Kidney glomerular epithelial cell (primary cell): ENCODE results near the gene LPGAT1.
"Not testable (repeated sequence)": the region's sequence is repeated elsewhere in the genome, so short reads cannot be mapped to it uniquely, and the experiment has no call there.

ENCODE experiments used
- DNase-seq: peaks from one replicate; lab custom pipeline; 2025; lab: John Stamatoyannopoulos, UW

Gene LPGAT1

DNA sequence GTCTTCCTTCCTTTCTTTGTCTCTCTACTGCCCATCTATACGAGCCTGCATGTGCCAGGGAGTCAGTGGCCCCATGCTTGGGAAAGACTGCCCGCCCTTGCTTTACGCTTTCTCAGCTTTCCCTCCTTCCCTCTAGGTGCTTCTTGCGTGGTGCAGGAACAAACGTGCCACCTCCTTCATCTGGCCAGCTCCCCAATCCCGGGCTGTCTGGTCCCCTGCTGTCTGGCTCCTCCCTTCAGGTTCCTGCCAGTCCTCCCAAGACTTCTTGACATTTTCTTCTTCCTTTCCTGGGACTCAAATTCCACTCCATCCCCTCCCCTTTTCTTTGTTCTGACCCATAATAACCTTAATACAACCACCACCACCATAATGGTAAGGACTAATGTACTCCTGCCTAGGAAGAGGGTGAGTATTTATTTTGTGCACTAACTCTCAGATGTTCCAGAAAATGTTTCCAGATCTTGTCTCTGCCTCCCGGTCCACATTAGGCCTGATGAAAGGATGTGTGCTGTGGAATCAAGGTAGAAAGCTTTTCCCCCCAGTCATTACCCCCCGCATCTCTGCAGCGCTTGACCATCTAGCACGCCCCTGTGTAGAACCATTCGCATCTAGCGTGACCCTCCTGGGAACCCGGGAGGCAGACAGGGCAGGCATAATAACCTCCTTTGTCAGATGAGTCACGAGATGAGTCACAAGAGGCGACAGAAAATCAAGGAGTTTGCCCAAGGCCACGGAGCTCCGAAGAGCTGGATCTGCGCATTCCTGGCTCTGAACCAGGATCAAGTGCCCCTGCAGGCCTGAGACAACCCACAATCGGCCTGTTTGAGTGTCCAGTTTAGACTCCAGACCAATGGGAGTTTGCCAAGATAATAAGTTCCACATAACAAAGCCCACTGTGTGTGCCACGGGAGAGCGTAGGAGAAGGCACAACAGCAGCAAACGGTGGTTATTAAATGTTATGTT is 95.1 kb downstream of the LPGAT1 start:
- peak; percentile 39 for DNase-seq

DNA sequence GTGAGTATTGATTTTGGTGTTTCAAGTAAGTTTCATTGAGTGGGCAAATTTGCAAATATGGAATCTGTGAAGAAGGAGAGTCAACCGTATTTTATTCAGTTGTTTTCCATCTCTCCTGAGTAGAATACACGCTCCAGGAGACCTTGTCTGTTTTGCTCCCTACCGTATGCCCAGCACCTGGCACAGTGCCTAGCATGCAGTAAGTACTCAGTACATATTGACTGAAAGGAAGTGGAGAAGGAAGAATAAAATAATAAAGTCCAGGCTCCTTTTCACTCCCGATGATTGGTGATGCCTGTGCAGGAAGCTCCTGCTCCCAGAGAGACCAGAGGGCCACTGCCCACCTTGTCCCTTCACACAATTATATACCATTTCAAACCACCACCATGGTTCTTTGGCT is 95.8 kb downstream of the LPGAT1 start:
- no peak for DNase-seq

DNA sequence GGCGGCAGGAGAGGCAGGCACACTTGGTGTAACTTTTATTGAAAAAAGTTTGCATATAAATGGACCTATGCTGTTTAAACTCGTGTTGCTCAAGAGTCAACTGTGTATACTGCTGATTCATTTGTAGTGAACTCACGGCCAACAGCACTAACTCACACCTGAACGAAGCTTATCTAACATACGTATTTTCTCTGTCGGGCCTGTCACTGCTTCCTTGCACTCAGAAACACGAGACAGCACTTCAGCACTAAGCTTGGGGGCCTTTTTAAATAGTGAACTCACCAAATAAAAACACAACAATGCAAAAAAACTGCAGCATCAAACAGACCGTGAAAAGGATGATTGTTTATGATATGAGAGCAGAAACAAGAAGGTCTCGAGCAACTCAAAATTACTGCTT is 96.2 kb downstream of the LPGAT1 start:
- DNase-seq = no peak

DNA sequence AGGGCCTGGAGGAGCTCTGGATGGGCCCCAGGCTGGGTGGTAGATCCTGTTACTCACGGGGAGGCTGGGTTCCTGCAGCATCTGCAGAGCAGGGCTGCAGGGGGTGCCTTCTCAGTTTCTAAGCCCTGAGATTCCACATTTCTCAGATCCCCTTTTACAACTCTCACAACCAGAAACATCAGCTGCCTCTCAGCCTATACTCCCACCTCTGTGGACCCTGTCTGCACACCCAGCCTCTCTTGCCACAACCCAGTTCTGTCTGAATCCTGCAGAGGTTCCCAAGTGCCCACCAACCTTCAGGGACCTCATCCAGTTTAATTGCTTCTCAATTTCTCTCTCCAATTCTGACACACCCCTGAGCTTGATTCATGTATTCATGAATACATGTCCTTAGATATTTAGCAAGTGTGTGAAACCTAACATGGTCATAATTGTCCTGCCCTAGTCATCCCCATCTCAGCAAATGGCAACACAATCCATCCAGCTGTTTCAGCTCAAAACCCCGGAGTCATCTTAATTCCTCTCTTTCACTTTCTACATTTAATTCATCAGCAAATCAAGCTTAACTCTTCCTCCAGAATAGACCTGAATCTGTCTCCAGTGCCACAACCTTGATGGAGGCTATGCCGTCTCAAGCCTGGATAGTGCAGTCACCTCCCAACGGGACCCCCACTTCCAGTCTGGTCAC is 98.1 kb downstream of the LPGAT1 start:
- DNase-seq = no peak

DNA sequence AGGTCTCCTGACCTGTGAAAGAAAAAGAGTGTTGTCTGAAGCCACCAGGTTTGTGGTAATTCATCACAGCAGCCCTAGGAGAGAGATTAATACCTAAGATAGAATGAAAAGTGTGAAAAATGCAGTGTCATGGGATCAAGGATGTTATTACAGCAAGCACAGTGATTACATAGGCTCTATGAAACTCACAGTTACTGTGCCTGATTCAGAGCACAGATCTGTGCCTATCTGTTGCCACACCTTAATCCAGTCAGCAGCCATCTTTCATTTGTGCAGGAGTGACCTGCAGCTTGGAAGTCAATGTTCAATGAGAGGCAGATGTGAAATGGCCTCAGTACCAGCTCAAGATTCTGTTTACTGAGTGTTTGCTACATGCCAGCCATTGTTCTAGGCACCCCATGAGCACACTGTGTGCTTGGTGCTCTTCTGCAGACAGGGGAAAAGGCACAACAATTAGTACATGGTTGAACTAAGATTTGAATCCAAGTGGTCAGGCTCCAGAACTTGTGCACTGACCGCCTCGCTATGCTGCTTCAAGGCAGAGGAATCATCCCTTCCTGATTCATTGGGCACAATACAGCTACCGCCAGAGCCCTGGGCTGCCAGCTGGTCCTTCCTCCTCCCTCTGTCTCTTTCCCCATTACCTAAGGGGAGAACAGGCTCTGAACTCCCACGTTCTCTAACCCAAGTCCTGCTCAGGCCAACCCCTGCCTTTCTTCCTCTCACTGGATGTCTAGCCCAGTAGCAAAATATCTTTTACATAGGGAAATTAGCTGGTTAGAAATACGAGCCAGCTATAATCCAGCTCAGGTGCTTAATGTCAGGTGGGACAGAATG is 98.9 kb downstream of the LPGAT1 start:
- DNase-seq = no peak

DNA sequence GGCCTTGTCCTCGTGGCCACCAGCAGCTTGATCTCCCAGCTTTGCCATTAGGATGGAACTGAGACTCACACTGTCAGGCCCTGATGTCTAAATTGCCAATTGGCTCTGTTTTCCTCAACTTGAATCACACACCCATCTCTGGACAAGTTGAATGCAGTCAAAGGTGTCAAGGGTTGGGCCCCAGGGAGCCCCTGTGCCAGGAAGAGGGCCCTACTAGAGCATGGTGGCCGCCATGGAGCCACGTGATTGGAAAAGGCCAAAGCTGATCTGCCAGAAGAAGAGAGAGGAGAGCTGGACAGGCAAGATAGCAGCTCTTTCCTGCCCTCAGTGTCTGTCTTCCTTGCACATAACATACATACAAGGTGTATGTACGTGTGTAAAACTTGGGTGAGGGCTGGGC is 100.2 kb downstream of the LPGAT1 start:
- DNase-seq = no peak

DNA sequence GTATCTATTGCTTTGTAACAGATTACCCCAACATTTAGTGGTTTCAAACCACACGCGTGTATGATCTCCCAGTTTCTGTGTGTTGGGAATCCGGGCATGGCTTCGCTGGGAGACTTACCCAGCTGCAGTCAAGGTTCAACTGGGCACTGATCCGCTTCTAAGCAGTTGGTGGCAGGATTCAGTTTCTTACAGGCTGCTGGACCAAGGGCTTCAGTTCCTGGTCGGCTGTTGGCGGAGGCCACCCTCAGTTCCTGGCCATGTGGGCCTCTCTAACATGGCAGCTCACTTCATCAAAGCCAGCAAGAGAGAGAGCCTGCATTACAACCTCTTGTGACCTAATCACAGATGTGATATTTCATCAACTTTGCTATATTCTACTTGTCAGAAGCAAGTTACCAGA is 101.3 kb downstream of the LPGAT1 start:
- DNase-seq = no peak

DNA sequence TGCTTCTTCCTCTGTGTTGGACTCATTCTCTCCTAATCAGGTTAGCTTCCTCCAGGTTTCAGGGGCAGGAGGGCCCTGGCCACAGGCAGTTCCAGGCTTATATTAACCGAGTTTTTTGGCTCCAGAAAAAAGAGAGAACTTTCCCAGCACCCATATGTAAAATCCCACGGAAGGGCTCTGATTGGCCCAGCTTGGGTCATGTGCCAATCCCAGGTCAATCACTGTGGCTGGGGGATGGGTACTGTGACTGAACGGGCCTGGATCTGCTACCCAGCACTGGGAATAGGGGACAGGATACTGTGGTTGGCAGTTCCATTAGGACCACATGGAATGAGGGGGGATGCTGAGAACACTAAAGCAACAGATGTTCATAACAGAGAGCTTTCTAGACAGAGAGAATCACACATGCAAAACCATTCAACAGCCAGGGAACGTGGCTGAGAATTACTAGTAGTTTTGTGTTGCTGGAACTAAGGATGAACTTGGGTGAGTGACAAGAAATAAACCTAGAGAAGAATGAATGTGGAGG is 104.0 kb downstream of the LPGAT1 start:
- no peak for DNase-seq

DNA sequence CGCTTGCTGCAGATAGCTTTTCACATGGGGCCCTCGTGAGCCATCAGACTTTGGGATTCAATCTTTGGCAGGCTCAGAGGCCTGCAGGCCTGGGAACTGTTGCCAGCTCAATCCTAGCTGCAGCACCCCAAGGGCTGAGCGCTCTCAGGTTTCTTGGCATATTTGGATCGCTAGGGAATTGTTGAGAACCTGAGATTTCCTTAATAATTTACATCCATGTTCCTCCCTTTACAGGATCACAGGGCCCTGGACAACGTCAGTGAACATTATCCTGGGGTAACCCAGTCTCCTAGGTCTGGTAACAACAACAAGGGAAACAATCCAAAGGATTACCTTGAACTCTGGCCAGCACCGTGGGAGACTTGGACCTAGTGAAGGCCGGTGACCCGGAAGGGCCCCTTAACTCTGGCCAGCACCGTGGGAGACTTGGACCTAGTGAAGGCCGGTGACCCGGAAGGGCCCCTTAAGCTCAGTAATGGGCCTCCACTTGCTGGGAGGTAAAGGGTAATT is 105.8 kb downstream of the LPGAT1 start:
- DNase-seq = no peak

DNA sequence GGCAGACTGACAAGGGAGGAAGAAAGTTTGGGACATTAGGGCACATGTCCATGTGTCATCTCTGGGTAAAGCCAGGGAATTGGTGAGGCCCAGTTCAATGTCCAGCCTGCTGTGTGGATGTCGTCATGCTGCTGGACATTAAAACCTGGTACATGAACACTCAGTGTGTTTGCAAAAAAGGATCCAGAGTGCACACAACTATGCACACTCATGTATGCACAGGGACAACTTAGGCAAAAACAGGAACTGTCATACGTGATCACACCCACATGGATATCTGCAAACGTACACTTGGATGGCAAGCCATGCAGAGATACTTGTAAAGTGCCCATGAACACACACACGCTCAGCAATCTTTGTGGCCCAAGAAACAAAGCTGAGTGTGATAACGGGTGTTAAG is 107.3 kb downstream of the LPGAT1 start:
- no peak for DNase-seq

DNA sequence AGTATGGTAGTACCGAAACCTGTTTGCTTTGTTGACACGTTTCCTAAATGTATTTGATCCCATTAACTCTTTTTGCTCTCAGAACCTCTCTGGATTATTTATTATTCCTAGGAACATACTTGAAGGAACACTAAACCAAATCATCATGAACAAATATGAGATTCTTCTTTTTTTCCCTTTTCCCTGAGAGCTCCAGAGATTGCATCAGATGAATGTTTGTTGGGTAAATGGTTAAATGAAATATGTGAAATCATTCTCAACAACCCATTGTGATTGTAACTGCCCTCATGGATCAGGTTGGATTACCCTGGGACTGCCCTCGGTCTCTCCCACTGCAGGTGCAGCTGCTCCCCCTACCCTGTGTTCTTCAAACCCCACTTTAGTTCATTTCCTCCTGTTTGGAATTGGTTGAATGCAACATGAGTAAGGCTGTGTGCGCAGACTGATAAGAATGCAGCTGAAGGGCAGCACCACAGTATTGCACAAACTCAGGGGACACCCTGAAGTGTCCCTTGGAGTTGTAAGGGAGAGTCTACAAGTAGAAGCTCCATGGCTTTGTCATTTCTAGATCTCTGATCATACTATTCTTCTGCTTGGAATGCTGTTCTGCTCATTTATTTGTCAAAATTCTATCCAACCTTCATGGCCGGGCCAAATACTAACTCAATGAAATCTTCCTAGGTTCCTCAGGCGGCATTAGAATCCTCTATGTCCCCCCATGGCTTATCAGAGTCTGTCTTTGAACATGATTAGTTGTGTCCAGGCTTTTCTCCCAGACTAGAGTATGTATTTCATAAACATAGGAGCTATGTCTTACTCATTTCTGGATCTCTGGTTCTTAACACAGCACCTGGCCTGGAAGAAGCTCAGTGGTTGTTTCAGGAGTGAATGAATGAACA is 108.0 kb downstream of the LPGAT1 start:
- no peak for DNase-seq

DNA sequence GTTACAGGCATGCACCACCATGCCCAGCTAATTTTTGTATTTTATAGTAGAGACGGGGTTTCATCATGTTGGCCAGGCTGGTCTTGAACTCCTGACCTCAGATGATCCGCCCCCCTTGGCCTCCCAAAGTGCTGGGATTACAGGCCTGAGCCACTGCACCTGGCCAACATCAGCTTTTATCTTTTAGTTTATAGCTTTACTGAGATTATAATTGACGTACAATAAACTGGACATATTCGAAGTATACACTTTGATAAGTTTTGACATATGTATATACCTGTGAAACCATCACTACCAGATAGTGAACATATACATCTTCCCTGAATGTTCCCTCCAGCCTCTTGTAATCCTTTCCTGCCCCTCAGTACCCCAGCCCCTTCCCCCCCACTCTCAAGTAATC is 114.0 kb downstream of the LPGAT1 start:
- not testable (repeated sequence) for DNase-seq

DNA sequence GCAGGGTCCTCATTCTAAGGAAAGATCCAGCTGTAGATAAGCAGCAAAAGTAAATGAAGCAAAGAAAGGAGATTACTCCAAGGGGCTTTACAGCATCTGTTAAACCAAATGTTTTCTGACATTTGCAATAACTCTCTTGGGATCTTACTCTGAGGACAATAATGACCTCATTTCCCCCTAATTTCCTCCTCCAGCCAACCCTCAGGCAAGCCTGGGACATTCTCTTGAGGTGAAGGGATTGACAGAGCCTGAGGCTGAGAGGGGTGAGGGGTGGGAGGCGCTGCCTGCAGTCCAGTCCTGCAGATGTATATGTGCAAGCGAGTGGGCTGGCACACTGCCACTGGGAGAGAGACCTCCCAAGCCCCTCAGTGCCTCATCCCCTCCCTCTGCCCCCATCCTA is 114.6 kb downstream of the LPGAT1 start:
- DNase-seq = no peak

DNA sequence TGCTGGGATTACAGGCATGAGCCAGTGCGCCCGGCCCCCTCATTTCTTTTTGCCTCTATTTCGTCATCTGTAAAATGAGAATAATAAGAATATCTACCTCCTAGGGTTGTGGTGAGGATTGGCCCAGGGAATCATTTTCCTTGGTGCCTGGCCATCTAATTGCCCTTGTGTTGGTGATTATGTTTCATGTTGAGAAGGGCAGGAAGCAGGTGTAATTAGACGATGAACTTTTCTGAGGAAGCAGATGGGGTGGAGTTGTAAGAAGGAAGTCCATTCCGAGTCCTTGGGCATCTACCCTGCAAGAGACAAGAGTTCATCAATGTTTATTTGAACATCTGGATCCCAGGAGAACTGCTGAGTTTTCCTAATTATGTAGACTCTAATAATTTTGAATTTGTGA is 116.4 kb downstream of the LPGAT1 start:
- no peak for DNase-seq

DNA sequence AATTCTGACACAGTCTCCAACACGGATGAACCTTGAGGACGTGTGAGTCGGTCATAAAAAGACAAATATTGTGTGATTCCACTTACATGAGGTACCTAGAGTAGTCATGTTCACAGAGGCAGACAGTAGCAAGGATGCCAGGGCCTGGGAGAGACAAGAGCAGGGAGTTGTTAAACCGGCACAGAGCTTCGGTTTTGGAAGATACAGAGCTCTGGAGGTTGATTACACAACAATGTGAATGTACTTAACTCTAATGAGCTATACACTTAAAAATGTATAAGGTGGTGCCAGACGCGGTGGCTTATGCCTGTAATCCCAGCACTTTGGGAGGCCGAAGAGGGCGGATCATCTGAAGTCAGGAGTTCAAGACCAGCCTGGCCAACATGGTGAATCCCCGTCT is 117.3 kb downstream of the LPGAT1 start:
- DNase-seq = no peak

DNA sequence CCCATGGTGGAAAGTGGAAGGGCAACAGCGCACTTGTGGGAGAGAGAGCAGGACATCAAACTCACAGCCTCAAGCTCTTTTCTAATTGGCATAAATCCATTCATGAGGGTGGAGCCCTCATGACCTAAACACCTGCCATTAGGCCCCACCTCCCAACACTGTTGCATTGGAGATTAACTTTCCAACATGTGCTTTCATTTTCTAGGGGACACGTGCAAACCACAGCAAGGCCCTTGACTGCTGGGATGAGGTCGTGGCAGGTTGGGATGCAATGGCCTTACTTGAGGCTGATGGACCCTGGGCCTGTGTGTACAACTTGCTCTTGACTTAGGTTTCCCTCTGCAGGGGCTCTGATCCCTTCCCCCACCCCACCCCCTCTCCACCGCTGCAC is 119.3 kb downstream of the LPGAT1 start:
- no peak for DNase-seq

DNA sequence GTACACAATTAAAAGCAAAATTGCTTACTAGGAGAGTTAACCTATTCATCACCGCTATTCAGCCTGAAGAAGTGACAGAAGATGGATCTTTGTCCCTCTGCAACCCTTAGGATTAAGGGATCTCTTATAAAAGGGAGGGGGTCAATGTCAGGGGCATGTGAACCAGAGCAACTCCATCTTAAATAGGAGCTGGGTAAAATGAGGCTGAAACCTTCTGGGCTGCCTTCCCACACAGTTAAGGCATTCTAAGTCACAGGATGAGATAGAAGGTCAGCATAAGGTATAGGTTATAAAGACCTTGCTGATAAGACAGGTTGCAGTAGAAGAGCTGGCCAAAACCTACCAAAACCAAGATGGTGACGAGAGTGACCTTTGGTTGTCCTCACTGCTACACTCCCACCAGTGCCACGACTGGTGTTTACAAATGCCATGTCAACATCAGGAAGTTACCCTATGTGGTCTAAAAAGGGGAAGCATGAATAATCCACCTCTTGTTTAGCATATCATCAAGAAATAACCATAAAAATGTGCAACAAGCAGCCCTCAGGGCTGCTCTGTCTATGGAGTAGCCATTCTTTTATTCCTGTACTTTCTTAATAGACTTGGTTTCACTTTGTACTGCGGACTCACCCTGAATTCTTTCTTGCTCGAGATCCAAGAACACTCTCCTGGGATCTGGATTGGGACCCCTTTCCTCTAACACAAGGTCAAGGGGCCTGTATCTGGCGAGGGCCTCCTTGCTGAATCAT is 119.8 kb downstream of the LPGAT1 start:
- no peak for DNase-seq

DNA sequence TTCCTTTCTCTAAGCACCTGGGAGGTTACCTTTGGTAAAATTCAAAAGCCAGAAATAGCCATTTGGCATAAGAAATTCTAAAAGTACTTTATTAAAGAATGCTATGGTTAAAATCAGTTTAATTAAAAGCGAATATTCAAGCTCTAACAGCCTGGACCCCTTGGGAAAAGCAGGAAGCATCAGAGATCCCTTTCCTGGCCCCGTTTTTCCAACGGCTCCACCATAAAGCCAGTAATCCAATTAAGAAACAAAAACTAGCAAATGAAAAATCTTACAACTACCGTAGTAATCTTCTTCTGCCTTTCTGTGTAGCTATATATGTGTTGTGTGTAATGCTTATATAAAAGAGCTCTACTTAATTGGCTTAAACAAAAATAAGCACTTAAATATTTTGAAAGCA is 121.6 kb downstream of the LPGAT1 start:
- DNase-seq = no peak

DNA sequence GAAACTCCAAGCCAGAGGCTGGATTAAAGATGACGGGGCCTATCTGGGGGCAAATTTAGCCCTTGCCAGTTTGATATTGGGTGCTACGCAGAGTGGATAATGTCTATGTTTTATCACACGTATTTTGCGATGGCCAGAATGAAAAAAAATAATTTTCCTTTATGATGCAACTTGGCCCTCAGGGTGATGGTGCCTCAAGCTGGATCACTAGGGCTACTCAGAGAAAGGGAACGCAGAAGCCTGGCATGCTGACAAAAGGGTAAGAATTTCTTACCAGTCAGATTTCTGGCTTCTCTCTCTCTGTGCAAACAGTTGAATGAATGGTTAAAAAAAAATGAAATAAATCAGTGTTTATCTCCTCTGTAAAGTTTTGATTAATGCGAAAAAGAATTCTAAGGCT is 122.6 kb downstream of the LPGAT1 start:
- DNase-seq = no peak

DNA sequence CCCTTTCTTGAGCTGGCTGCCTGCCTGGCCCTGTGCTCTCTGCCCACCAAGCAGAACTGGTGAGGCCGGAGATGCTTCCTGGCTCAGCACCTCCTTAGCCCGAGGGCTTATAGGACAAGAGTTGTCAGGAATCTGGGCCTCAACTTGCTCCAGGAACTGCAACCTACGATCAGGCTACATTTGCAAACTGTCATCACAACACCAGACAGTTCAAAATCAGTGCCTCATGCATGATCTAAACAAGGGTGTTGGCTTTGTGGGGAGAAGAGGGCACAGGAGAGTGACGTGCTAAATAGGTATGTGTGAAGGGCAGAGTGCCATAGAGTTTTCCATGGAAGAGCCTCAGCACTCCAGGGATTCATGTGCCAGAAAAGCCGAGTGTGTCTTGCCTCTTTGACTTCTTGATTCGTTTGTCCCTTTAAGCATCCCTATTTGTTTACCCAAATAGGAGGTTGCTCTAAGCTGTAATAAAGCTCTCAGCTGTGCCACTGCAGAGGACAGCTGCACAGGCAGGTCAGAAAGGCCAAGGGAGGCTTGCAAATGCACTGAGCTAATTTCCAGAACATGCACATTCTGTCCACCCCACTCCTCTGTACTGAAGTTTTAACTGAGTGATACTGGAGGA is 125.0 kb downstream of the LPGAT1 start:
- DNase-seq = no peak
